ENCODE measurements around the gene HEYL. TPM values are rescaled to one million over a fixed set of nuclear protein-coding genes. Genes with fewer than 3 reads are reported as not detected.

HEYL gene
- total and polyA plus RNA-seq, 9 of the 15 experiments (the other 6 are each of a cell fraction or from before 2014, with no cell fraction given), result 0.13 to 0.89 (median 0.25) TPM

GRCh38 chr1:39689214-39689613 lies 49.8 kb upstream of the HEYL start:
- 0% methylated on average over 2 of the region's 2 CpGs for WGBS (ENCODE audit: insufficient coverage, low coverage, missing lambda C conversion rate)
- H3K27me3 ChIP-seq (ENCODE audit: control insufficient read depth in 2 of 2, insufficient read depth in 2 of 2, low read length in 2 of 2), result peaks cover 23 to 81% of the 10 kb centered on the region in 2 experiments

DNA sequence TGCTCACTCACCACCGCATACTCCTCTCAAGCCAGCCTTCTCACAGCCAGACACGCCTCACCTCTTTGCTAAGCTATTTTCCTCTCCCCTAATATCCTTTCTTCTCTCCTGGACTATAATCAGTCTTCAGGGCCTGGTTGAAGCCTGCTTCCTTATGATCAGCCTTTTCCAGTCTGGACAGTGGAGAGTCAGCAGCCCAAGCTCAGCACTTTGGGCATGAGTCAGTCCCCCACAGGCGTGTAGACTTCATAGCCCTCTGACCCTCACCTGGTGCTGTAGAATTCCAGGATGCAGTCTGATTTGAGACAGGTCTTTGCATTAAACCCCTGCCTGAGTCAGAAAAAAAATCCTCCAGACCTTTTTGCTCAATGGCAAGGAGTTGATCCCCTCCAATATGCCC lies 49.3 kb upstream of the HEYL start:
- no peak for DNase-seq (ENCODE audit: extremely low read depth in 1 of 4, low spot score in 3 of 4)
- WGBS (ENCODE audit: insufficient coverage, low coverage, missing lambda C conversion rate), result 0% methylated on average over 3 of the region's 3 CpGs
- intact Hi-C loops (cut with micrococcal nuclease), result no loop called here

More at GRCh38 chr1:39689214-39689613, 49.8 kb upstream of the HEYL start:
- Histone ChIP-seq H2AFZ (ENCODE audit: low read depth, low read length) (no peak overlapping the region), H3K27ac (ENCODE audit: extremely low read depth, low read depth, low read length) (no peak overlapping the region), H3K9me1 (ENCODE audit: control insufficient read depth, insufficient read depth, low read length) (no peaks in the 10 kb centered on the region), H3K36me3 (ENCODE audit: control insufficient read depth, insufficient read depth, low read length) (no peaks in the 10 kb centered on the region), H3K79me2 (ENCODE audit: control insufficient read depth, insufficient read depth, low read length) (no peaks in the 10 kb centered on the region), H3K4me3 (no peak overlapping the region), H3K9ac (ENCODE audit: insufficient read depth in 1 of 2, low read depth in 2 of 2, low read length in 2 of 2) (no peak overlapping the region), H3K4me2 (ENCODE audit: insufficient read depth, low read length) (no peak overlapping the region), H3K4me1 (replicated peaks in 1 of 2; ENCODE audit: control insufficient read depth in 2 of 2, insufficient read depth in 2 of 2, low read length in 2 of 2) (peaks cover 0 to 21% of the 10 kb centered on the region in 2 experiments; a peak in 2 of 5 replicates), H4K20me1 (replicated peaks; ENCODE audit: control insufficient read depth, insufficient read depth, low read length) (no peaks in the 10 kb centered on the region), H3K9me3 (replicated peaks; ENCODE audit: control insufficient read depth, insufficient read depth, low read depth, low read length) (no peaks in the 10 kb centered on the region)
- ChIA-PET CTCF (ENCODE audit: low intra/inter-chr PET ratio) (no interaction called here), POLR2A (interaction anchor here (0.6 to 1.5 kb wide), 4 partner anchors 10 to 652 kb away, joined by 3 to 7 read pairs (median 4); no protein-coding TSS in a partner anchor)
- intact Hi-C loops (cut with micrococcal nuclease) (no loop called here), in situ Hi-C loops (cut with MboI) (no loop called here)
- ATAC-seq (no peak), FAIRE-seq (no peak), DNase-seq (ENCODE audit: extremely low read depth in 1 of 4, low spot score in 3 of 4) (no peak)
- TF ChIP-seq CEBPB (tag; IDR thresholded peaks at IDR 0.05), result peak; percentile 70
- TF ChIP-seq BMI1 (IDR thresholded peaks at IDR 0.05; ENCODE audit: low read length), result no peak
- no peak for TF ChIP-seq ARID1B (IDR thresholded peaks at IDR 0.05)
- no TSS peak for BruUV-seq (replicated peaks)

More for the DNA sequence above, 49.3 kb upstream of the HEYL start:
- ChIA-PET CTCF (ENCODE audit: low intra/inter-chr PET ratio) (no interaction called here), POLR2A (interaction anchor here (0.6 to 1.5 kb wide), 5 partner anchors 9 to 651 kb away, joined by 3 to 7 read pairs (median 3); no protein-coding TSS in a partner anchor)
- Histone ChIP-seq H3K36me3 (ENCODE audit: control insufficient read depth, insufficient read depth, low read length) (no peaks in the 10 kb centered on the region), H3K4me2 (ENCODE audit: insufficient read depth, low read length) (no peak overlapping the region), H3K4me3 (no peak overlapping the region), H3K9ac (ENCODE audit: insufficient read depth in 1 of 2, low read depth in 2 of 2, low read length in 2 of 2) (no peak overlapping the region; a peak in 1 of 4 replicates), H3K27me3 (ENCODE audit: control insufficient read depth in 2 of 2, insufficient read depth in 2 of 2, low read length in 2 of 2) (peaks cover 23 to 78% of the 10 kb centered on the region in 2 experiments), H2AFZ (ENCODE audit: low read depth, low read length) (no peak overlapping the region), H3K27ac (ENCODE audit: extremely low read depth, low read depth, low read length) (no peak overlapping the region), H3K9me3 (replicated peaks; ENCODE audit: control insufficient read depth, insufficient read depth, low read depth, low read length) (no peaks in the 10 kb centered on the region), H4K20me1 (replicated peaks; ENCODE audit: control insufficient read depth, insufficient read depth, low read length) (no peaks in the 10 kb centered on the region), H3K9me1 (ENCODE audit: control insufficient read depth, insufficient read depth, low read length) (no peaks in the 10 kb centered on the region), H3K4me1 (replicated peaks in 1 of 2; ENCODE audit: control insufficient read depth in 2 of 2, insufficient read depth in 2 of 2, low read length in 2 of 2) (peaks cover 0 to 24% of the 10 kb centered on the region in 2 experiments; a peak in 2 of 5 replicates), H3K79me2 (ENCODE audit: control insufficient read depth, insufficient read depth, low read length) (no peaks in the 10 kb centered on the region)
- BruUV-seq (replicated peaks), result no TSS peak
- no peak for TF ChIP-seq HNRNPLL (IDR thresholded peaks at IDR 0.05; ENCODE audit: low read depth, low read length, poor library complexity, severe bottlenecking)
- TF ChIP-seq HDAC8 (tag; IDR thresholded peaks at IDR 0.05), result no peak
- TF ChIP-seq, protein P1, sequence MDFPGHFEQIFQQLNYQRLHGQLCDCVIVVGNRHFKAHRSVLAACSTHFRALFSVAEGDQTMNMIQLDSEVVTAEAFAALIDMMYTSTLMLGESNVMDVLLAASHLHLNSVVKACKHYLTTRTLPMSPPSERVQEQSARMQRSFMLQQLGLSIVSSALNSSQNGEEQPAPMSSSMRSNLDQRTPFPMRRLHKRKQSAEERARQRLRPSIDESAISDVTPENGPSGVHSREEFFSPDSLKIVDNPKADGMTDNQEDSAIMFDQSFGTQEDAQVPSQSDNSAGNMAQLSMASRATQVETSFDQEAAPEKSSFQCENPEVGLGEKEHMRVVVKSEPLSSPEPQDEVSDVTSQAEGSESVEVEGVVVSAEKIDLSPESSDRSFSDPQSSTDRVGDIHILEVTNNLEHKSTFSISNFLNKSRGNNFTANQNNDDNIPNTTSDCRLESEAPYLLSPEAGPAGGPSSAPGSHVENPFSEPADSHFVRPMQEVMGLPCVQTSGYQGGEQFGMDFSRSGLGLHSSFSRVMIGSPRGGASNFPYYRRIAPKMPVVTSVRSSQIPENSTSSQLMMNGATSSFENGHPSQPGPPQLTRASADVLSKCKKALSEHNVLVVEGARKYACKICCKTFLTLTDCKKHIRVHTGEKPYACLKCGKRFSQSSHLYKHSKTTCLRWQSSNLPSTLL (IDR thresholded peaks at IDR 0.05), result no peak
- TF ChIP-seq MEIS2 (IDR thresholded peaks at IDR 0.05; ENCODE audit: partially characterized antibody), result no peak
- TF ChIP-seq ZNF282 (CRISPR knock-in tag; IDR thresholded peaks at IDR 0.05), result no peak
- TF ChIP-seq, protein P2, sequence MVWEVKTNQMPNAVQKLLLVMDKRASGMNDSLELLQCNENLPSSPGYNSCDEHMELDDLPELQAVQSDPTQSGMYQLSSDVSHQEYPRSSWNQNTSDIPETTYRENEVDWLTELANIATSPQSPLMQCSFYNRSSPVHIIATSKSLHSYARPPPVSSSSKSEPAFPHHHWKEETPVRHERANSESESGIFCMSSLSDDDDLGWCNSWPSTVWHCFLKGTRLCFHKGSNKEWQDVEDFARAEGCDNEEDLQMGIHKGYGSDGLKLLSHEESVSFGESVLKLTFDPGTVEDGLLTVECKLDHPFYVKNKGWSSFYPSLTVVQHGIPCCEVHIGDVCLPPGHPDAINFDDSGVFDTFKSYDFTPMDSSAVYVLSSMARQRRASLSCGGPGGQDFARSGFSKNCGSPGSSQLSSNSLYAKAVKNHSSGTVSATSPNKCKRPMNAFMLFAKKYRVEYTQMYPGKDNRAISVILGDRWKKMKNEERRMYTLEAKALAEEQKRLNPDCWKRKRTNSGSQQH (CRISPR knock-in tag; IDR thresholded peaks at IDR 0.05), result no peak
- TF ChIP-seq ZFP30 (CRISPR knock-in tag; IDR thresholded peaks at IDR 0.05; ENCODE audit: borderline replicate concordance), result no peak
- TF ChIP-seq VEZF1 (CRISPR knock-in tag; IDR thresholded peaks at IDR 0.05), result no peak
- TF ChIP-seq NELFE (IDR thresholded peaks at IDR 0.05; ENCODE audit: insufficient read depth, insufficient read length), result no peak
- in situ Hi-C loops (cut with MboI), result no loop called here
- no peak for ATAC-seq
- FAIRE-seq, result no peak

Measured in K562 (cell line).